NT2/D1 (cell line): ENCODE measurements around the gene CXorf65.

Experiments used
- YY1 ChIP-seq: IDR thresholded peaks from 2 replicates; pipeline ENCODE4 v1.6.1; 2011; ENCODE audit not compliant: insufficient read length, insufficient read depth
- ZNF274 ChIP-seq: IDR thresholded peaks from 2 replicates; pipeline ENCODE4 v1.6.1; 2011; ENCODE audit warnings: mild to moderate bottlenecking, low read depth, low read length

DNA sequence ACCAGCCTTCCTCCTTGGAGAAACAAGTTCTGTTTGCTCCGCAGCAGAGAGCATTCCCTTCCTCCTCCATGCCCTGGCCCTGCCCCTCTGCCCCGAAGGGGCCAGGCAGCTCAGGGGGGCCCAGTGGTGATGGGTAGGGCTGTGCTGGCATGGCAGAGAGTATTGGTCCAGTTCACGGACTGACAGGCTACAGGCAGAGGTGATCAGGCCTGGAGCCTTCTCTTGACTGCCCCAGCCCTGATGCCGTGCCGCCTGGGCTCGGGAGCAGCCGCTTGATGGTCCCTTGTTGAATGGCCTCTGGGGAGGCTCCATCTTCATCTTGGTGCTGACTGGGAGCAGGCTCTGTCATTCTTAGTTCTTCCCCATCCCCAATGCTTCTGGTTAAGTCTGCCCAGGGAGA lies 47.7 kb upstream of the CXorf65 start:
- TF ChIP-seq ZNF274 (no peak), YY1 (no peak)
